ENCODE data around the gene CNKSR3.

DNA sequence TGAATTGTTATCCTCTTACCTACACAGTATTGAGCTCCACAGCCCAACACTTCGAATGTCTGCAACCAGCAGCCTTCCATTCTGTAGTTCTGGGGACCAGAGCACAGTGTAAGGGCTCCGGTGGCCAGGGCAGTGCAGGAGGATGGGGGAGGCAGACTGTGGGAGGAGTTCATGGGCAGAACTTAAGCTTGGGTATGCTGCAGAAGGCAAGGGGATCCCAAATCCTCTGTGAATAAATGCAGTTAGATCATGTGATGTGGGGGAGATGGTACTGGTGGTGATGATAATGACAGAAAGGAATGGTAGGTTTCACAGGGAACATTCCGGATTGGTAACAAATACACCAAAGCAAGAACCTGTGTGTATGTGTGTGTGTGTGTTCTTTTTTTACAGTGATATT, 26.5 kb upstream of the CNKSR3 start:
- TF ChIP-seq POLR2A (IDR thresholded peaks at IDR 0.05; ENCODE audit: low read depth, low read length) (no peak), POLR2AphosphoS5 (IDR thresholded peaks at IDR 0.05; ENCODE audit: low read depth, low read length) (no peak), TAF1 (IDR thresholded peaks at IDR 0.05; ENCODE audit: low read depth, low read length) (no peak), SPI1 (IDR thresholded peaks at IDR 0.05; ENCODE audit: low read depth, low read length) (no peak), POU2F2 (IDR thresholded peaks at IDR 0.05; ENCODE audit: low read depth, low read length) (no peak), PAX5 (IDR thresholded peaks at IDR 0.05; ENCODE audit: insufficient read depth, low read length, severe bottlenecking) (no peak)

Measured in GM12891 (cell line).